ENCODE results near the gene FLNA. TPM values are rescaled to one million over a fixed set of nuclear protein-coding genes. Genes with fewer than 3 reads are reported as not detected.
A peak's percentile ranks its signal among the peaks of the same experiment; 100 is the strongest.

Gene FLNA
- total and polyA plus RNA-seq, 9 of the 15 experiments (the other 6 are each of a cell fraction or from before 2014, with no cell fraction given): 6.2 to 735 (median 135) TPM

GRCh38 chrX:154371017-154371788 is 3.2 kb downstream of the FLNA start (continued):
- TF ChIP-seq BCL6 (CRISPR knock-in tag; IDR thresholded peaks at IDR 0.05) (no peak), ARID4B (CRISPR knock-in tag; IDR thresholded peaks at IDR 0.05) (peak; percentile 90), ZNF311 (CRISPR knock-in tag; IDR thresholded peaks at IDR 0.05) (no peak), ZNF740 (CRISPR knock-in tag; IDR thresholded peaks at IDR 0.05) (no peak), ZNF740 (tag; IDR thresholded peaks at IDR 0.05) (no peak), E2F5 (CRISPR knock-in tag; IDR thresholded peaks at IDR 0.05) (no peak), SREBF2 (CRISPR knock-in tag; IDR thresholded peaks at IDR 0.05) (no peak), ZNF121 (CRISPR knock-in tag; conservative IDR thresholded peaks at IDR 0.05) (no peak), ZNF143 (CRISPR knock-in tag; IDR thresholded peaks at IDR 0.05) (no peak), RBBP5 (IDR thresholded peaks at IDR 0.05; ENCODE audit: borderline replicate concordance, insufficient read depth, low read length, poor library complexity, severe bottlenecking) (peak; percentile 13), PPARD (CRISPR knock-in tag; IDR thresholded peaks at IDR 0.05) (no peak), SUPT5H (IDR thresholded peaks at IDR 0.05) (peak; percentile 98), RB1 (IDR thresholded peaks at IDR 0.05; ENCODE audit: low read depth) (peak; percentile 89), HDGF (IDR thresholded peaks at IDR 0.05) (no peak), NFRKB (IDR thresholded peaks at IDR 0.05; ENCODE audit: low read depth) (no peak), HOXB6 (CRISPR knock-in tag; IDR thresholded peaks at IDR 0.05; ENCODE audit: borderline replicate concordance) (no peak), FOXK2 (conservative IDR thresholded peaks at IDR 0.05 in 1 of 2, IDR thresholded peaks at IDR 0.05 in 1 of 2; ENCODE audit: low read depth in 2 of 2) (no peak), HIVEP1 (CRISPR knock-in tag; IDR thresholded peaks at IDR 0.05) (no peak)
- TF ChIP-seq, protein P1, sequence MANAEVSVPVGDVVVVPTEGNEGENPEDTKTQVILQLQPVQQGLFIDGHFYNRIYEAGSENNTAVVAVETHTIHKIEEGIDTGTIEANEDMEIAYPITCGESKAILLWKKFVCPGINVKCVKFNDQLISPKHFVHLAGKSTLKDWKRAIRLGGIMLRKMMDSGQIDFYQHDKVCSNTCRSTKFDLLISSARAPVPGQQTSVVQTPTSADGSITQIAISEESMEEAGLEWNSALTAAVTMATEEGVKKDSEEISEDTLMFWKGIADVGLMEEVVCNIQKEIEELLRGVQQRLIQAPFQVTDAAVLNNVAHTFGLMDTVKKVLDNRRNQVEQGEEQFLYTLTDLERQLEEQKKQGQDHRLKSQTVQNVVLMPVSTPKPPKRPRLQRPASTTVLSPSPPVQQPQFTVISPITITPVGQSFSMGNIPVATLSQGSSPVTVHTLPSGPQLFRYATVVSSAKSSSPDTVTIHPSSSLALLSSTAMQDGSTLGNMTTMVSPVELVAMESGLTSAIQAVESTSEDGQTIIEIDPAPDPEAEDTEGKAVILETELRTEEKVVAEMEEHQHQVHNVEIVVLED (CRISPR knock-in tag; IDR thresholded peaks at IDR 0.05): no peak
- TF ChIP-seq, protein P2, sequence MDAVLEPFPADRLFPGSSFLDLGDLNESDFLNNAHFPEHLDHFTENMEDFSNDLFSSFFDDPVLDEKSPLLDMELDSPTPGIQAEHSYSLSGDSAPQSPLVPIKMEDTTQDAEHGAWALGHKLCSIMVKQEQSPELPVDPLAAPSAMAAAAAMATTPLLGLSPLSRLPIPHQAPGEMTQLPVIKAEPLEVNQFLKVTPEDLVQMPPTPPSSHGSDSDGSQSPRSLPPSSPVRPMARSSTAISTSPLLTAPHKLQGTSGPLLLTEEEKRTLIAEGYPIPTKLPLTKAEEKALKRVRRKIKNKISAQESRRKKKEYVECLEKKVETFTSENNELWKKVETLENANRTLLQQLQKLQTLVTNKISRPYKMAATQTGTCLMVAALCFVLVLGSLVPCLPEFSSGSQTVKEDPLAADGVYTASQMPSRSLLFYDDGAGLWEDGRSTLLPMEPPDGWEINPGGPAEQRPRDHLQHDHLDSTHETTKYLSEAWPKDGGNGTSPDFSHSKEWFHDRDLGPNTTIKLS (IDR thresholded peaks at IDR 0.05; ENCODE audit: borderline replicate concordance, low read depth): no peak
